GM21825 (cell line): ENCODE measurements around the gene TAOK1.
"Not testable (repeated sequence)": the region's sequence is repeated elsewhere in the genome, so short reads cannot be mapped to it uniquely, and the experiment has no call there.

Experiments used
- ATAC-seq: cut with Tn5 transposase; IDR thresholded peaks from one replicate; pipeline ENCODE4 v1.9.1; 2021; ENCODE audit warnings: mild to moderate bottlenecking, moderate library complexity; ENCODE audit not compliant: unreplicated experiment

Gene TAOK1

DNA sequence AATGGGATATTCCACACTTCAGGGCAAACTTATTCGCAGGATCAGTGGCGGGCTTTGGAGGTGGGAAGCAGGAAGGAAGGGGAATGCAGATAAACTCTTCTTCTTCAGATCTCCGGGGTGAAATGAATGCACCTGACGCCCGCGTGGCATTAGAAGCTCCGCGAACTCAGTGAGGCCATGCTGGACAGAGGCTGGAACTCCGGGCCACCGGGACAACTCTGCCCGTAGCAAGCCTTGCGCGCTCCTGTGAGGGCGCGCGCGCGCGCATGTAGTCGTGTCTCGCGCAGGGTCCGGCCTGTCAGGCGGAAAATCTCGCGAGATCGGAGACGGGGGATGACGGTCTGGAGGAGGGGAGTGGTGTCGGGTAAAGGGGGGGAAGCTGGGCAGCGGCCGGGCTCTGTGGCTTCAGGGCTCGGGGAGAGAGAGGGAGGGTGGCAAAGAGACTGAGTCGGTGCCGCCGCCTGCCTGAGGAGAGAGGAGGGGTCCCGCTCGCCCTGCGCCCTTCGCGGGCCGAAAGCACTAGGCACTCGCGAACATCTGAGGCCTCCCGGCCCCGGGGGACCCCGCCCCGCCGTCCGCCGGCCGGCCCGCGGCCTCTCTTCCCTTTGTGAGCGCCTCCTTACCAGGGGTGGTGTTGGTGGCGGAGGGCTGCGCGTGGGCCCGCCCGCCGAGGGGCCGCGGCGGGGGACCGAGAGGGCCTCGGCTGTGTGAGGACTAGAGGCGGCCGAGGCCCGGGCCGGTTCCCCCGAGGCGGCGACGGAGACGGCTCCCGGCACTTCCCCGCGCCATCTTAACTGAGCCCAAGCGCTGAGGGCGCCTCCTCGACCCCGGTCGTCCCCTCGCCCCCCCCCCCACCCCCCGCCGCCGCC is at the start of gene TAOK1:
Gene TAOK1, plus strand, starts transcription at position 382 of the 869 bp plus-strand sequence. CDS start 61,186 bp downstream, outside the sequence.
- peak; percentile 77 for ATAC-seq

DNA sequence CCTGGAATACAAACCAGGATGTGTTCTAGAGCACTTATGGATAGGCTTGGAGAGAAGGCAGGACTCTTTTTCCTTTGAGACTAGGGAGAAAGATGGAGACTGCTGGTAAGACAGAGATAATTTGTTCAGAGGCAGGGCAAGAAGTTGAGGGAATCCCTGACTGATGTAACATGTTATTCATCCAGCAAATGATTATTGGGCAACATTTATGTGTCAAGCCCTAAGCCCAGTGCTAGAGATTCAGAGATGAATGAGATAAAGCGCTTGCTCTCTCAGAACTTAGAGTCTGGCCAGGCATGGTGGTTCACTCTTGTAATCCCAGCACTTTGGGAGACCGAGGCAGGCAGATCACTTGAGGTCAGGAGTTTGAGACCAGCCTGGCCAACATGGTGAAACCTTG is 48.4 kb upstream of the TAOK1 start:
- ATAC-seq = no peak

DNA sequence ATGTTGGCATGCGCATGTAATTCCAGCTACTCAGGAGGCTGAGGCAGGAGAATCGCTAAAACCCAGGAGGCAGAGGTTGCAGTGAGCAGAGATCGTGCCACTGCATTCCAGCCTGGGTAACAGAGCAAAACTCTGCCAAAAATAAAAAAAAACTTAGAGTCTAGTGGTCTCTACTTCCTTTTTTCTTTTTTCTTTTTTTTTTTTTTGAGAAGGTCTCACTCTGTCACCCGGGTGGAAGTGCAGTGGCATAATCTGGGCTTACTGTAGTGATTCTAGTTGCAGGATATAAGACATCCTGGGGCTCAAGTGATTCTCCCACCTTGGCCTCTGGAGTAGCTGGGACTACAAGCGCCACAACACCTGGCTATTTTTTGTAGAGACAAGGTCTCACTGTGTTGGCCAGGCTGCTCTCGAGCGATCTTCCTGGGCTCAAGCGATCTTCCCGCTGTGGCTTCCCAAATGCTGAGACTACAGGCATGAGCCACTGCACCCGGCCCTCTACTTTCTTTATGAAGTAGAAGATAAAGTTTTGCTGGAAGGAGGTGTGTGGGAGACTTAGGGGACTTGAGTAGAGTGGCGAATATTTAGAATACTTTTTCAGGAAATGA is 47.9 kb upstream of the TAOK1 start:
- no peak for ATAC-seq

DNA sequence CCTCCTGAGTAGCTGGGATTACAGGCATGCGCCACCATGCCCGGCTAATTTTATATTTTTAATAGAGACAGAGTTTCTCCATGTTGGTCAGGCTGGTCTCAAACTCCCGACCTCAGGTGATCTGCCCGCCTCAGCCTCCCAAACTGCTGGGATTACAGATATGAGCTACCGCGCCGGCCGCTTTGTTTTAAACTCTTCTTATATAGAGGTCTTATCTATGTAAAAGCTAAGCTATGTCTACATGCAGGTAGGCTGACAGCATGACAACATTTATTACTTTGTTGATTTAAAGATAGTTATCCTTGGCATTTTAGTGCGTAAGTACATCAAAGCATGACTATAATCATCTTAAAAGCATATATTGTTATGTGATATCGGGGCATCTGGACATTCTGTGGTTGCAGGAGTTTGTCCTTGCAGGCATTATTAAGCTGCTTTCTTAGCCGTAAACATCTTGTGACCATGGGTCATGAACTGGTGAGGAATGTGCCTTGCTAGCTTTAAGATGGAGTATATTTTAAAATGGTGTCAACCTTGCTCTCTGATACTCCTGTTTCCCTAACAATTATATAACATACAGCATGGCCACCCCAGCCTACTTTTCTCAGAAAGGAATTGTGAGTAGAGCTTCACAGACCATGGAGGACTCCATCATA is 45.8 kb upstream of the TAOK1 start:
- no peak for ATAC-seq

DNA sequence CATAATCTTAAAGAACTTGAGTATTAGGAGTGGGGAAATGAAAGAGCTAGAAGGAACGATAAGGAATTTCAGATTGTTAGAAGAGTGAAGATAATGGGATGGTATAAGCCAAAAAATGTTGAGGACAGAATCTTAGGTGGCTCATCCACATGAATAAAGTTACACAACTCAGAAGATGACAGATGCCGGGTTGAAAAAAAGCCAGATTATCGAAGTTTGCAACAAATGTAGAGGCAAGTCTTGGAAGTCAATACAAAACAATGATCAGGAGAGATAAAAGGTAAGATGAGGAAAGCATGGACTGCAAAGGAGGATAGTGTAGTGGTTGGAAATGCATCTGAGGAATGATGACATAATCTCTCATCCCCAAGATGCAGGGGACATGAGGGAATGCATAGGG is 45.1 kb upstream of the TAOK1 start:
- ATAC-seq = no peak

DNA sequence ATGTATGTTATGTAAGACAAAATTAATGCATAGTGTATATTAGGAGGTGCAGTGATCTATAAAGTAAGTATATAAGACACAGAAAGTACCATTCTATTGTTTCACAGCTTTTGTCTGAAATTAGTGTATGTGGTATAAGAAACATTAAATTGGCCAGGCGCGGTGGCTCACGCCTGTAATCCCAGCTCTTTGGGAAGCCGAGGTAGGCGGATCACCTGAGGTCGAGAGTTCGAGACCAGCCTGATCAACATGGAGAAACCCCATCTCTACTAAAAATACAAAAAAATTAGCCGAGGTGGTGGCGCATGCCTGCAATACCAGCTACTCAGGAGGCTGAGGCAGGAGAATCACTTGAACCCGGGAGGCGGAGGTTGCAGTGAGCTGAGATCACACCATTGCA is 44.7 kb upstream of the TAOK1 start:
- not testable (repeated sequence) for ATAC-seq

DNA sequence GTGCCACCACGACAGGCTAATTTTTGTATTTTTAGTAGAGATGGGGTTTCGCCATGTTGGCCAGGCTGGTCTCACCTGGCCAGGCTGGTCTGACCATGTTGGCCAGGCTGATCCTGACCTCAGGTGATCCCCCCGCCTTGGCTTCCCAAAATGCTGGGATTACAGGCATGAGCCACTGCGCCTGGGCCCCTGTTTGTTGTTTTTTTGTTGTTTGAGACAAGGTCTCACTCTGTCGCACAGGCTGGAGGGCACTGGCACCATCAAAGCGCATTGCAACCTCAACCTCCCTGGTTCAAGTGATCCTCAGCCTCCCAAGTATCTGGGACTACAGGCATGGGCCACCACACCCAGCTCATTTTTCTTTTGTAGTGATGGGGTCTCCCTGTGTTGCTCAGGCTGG is 43.7 kb upstream of the TAOK1 start:
- no peak for ATAC-seq

DNA sequence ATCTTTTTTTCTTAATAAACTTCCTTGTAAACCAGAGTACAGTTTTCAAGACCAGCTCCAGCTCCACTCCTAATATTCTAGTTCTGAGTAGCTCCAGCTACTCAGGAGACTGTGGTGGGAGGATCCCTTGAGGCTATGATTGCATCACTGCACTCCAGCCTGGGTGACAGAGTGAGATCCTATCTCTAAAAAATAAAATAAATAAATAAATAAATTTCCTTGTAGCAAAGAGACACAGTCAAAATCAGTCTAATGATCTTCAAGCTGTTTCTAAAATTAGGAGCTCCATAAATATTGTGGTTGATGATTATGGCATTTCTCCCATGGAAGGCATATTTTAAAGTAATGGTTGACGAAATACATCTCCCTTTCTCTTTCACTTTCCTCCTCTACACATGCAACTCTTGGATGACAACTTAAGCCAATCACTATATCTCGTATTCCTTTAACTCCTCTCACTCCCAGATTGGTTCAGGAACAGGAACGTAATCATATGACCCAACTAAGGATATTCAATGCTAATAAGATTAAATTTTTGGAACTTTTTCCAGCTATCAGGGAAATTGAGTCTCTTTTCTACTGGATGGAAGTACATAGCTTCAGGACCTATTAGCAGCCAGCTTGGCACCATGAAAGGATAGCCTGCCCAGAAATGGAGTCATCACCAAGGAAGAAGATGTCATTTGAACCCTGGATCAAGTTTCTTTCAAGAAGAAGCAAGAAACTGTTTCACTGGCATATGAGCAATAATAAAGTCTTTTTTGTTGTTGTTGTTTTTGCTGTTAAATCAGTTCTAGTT is 42.1 kb upstream of the TAOK1 start:
- no peak for ATAC-seq

DNA sequence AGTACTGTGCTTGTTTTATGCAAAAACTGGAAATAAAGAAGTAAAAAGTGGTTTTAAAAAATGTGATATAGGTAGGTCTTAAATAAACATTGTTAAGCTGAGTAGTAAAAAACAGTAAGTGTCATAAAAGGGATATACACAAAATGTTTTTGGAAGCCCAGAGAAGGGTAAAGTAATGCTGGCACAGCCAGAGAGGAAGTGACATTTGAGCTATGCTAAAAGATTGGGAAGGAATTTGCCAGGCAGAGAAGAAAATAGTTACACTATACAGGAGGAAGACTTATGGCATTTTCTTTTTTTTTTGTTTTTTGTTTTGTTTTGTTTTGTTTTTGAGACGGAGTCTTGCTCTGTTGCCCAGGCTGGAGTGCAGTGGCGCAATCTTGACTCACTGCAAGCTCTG is 40.8 kb upstream of the TAOK1 start:
- no peak for ATAC-seq

DNA sequence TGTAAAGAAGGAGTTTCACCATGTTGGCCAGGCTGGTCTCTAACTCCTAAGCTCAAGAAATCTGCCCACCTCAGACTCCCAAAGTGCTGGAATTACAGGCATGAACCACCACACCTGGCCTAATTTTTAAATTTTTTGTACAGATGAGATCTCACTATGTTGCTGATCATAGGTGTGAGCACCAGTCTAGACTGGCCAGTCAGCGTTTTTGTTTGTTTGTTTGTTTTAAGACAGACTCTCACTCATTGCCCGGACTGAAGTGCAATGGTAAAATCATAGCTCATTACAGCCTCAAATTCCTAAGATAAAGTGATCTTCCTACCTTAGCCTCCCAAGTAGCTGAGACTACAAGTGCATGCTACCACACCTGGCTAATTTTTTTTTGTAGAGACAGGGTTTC is 38.0 kb upstream of the TAOK1 start:
- ATAC-seq = no peak

DNA sequence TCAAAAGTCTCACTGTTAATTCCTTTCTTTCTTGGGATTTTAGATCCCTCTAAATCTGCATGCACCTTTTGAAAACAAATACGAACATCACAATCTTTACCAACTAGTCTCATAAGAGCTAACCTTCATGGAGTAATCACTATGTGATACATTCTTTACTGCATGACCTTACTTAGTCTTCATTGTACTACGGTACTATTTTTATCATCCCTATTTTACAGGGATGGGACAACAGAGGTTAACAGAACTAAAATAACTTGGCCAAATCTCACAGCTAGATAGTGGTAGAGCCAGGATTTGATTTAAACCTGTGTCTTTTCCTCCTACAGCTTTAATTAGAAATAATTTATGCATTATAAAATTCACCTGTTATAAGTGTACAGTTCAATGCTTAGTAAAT is 32.9 kb upstream of the TAOK1 start:
- ATAC-seq = no peak

DNA sequence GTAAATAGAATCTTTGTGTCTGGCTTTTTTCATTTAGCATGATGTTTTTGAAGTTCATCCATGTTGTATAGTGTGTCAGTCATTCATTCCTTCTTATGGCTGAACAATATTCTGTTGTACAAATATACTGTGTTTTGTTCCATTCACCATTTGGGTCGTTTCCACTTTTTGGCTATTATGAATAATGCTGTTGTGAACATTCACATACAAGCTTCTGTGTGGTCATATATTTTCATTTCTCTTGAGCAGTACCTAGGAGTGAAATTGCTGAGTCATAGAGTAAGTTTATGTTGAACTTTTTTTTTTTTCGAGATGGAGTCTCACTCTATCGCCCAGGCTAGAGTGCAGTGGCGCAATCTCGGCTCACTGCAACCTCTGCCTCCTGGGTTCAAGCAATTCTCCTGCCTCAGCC is 32.3 kb upstream of the TAOK1 start:
- ATAC-seq = no peak

DNA sequence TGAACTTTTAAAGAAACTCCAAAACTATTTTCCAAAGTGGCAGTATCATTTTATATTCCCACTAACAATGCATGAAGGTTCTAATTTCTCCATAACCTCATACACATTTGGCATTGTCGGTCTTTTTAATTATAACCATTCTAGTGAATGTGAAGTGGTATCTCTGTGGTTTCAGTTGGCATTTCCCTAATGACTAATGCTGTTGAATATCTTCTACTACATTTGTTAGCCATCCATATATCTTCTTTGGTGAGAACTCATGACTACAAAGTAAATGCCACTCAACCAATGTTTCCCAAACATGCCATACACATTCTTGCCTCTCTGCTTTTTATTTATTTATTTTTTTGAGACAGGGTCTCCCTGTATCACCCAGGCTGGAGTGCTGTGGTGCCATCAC is 31.7 kb upstream of the TAOK1 start:
- ATAC-seq = no peak

DNA sequence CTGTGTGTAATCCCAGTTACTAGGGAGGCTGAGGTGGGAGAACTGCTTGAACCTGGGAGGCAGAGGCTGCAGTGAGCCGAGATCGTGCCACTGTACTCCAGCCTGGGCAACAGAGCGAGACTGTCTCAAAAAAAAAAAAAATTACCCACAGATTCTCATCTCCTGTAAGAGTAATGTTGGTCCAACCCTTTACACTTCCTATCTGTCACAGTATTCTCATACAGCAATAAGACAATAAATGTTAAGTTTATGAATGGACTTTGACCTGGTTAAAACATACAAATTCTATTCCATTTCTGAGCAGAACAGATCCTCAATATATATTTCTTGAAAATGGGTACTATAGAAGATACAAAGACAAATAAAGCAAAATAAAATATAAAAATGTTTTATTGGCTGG is 30.4 kb upstream of the TAOK1 start:
- no peak for ATAC-seq

DNA sequence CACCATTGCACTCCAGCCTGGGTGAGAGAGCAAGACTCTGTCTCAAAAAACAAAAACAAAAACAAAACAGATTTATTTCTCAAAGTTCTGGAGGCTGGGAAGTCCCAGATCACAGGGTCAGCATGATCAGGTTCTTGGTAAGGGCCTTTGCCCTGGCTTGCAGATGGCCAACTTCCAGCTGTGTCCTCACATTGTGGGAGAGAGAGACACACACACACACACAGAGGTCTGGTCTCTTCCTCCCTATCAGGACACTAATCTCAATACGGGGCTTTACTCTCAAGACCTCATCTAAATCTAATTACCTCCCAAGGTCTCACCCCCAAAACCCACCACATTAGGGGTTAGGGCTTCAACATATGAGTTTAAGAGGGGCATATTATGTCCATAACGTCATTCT is 26.4 kb upstream of the TAOK1 start:
- ATAC-seq = no peak

DNA sequence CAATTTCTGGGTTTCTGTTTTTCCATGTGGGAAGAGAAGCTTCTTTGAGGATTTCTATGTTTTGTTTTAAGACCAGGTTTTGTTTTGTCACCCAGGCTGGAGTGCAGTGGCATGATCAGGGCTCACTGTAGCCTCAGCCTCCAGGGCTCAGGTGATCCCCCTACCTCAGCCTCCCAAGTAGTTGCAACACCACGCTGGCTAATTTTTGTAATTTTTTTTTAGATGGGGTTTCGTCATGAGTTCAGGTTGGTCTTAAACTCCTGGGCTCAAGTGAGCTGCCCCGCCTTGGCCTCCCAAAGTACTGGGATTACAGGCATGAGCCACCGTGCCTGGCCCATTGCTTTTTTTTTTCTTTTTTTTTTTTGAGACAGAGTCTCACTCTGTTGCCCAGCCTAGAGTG is 25.5 kb upstream of the TAOK1 start:
- no peak for ATAC-seq

DNA sequence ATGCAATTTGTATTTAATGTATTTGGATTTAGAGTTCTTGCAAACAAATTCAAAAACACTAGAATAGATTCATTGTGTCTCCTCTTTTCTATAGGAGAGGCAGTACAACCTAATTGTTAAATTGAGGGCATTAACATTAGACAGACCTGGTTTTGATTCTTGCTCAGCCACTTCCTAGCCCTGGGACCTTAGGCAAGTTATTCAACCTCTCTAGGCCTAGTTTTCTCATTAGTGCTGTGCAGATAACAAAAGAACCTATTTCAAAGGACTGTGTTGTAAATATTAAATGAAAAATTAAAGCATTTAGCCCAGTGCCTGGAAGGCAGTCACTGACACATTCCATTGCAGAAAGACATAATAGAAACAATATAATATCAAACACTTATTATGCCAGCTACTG is 22.0 kb upstream of the TAOK1 start:
- no peak for ATAC-seq

DNA sequence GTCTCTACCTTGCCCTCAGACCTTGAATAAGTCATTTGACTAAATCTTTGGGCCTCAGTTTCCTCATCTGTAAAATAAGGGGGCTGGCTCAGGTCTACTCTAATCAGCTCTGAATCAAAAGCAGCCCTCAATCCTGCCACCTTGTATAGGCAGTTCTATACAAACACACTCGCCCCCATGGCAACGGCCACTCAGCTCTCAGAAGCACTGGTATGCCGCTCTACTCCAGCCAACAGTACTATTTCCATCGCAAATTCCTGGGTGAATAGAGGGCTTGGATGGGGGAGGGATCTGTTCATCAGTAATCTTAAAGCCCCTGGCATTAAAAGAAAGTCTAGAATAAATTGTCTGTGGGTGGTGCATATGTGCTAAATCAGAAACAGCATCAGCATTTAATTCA is 21.2 kb upstream of the TAOK1 start:
- ATAC-seq = no peak

DNA sequence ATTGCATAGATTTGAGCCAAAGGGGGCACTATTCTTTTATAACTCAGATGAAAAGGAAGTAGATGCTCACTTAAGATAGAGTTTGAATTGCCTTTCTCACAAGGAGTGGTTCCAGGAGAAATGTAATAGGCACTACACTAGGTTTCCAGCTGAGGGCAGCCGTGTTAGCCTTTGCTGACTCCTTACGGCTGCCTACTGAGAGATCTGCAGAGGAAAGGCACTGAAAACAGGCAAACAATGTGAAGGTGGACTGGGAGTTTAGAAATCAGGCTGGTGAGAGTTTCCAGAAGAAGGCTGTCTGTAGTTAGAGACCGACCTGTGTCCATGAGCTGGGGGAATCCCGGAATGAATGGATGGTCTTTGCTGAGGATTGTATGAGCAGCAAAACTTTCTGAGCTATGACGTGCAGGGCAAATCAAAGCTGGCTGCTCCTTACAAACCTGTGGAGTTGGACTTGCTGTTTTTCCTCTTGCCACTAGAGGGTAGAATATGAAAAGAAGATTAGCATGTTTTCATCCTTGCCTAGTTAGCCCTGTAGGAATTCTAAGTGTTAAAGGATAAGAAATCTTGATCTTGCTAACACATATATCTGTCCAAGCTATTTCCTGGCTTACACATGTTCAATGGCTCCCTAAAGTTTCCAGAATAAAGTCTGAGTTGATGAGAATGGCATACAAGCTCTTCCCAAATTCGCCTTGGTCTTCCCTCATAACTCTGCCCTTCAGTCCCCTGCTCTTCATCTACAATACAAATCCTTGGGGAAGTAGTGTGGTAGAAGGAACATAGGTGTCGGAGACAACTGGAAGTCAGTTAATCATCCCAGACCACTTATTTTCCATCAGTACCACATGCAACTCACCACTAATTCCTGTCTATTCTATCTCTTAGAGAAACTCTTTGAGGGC is 20.1 kb upstream of the TAOK1 start:
- peak; percentile 52 for ATAC-seq

DNA sequence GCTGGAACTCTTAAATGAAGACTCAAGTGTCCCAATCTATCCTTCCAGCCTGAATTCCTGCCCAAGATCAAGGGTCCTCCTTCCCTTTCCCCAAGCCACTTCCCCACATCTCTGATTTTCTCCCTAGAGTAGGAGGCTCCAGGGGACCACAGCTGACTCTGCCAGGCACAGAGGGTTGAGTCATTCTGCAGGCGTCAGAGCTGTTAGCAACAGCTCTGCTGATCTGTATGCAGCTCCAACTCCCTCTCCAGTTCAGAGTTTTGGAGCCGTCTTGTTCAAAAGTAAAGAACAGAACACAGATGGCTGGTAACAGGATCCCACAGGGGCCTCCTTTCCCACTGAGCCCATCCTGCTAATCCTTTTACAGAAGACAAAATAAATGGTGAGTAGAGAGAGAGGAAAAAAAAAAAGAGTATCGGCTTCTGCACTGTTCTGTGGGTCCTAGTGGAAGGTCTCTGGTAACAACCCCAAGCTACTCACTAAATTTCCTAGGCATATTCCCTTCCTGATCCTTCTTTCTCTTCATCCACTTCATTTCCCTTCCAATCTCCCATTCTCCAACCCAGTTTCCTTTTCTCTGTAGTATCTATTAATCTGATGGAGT is 13.4 kb upstream of the TAOK1 start:
- ATAC-seq = no peak
